Hindlimb muscle (tissue), 1 donor: ENCODE measurements around the gene CCDC159. TPM values are rescaled to one million over a fixed set of nuclear protein-coding genes. Genes with fewer than 3 reads are reported as not detected.
"Not testable (repeated sequence)": the region's sequence is repeated elsewhere in the genome, so short reads cannot be mapped to it uniquely, and the experiment has no call there.

Experiments used
- DNase-seq: peaks from one replicate; pipeline ENCODE4 v3.0.0-alpha.2; 2013
- polyA plus RNA-seq: library from polyadenylated mRNA; unstranded; fragments of 120-200 nt; gene quantifications from one replicate; pipeline ENCODE4 v1.2.1, GENCODE V29; 2013; ENCODE audit not compliant: insufficient read length

CCDC159 gene
- polyA plus RNA-seq, 1 donor: 10.9 TPM

DNA sequence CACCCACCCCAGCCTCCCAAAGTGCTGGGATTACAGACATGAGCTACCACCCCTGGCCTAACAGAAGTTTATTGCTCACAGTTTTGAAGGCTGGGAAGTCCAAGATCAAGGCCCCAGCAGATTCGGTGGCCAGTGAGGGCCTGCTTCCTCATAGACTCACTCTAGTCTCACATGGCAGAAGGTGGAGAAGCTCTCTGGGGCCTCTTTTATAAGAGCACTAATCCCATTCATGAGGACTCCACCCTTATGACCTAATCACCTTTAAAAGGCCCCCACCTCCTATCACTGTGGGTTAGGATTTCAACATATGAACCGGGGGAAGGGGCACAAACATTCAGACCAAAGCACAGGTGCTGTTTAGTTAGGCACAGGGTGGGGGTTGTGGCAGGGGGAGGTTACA is 21.2 kb downstream of the CCDC159 start:
- DNase-seq: no peak

DNA sequence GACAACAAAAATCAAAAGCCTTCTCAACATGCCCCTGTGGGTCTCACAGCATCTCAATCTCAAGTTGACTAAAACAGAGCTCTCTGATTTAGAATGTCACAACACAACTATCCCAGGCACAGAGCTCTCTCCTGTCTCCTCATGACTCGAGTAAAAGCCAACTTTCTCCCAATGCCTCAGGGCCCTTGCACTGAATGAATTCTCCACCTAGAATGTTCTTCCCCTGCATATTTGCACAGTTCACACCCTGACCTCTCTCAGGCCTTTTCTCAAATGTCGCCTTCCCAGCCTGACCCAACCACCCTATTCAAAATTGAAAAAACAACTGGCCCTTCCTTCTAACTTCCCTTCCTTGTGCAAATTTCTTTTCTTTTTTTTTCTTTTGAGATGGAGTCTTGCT is 24.4 kb downstream of the CCDC159 start:
- DNase-seq: no peak

DNA sequence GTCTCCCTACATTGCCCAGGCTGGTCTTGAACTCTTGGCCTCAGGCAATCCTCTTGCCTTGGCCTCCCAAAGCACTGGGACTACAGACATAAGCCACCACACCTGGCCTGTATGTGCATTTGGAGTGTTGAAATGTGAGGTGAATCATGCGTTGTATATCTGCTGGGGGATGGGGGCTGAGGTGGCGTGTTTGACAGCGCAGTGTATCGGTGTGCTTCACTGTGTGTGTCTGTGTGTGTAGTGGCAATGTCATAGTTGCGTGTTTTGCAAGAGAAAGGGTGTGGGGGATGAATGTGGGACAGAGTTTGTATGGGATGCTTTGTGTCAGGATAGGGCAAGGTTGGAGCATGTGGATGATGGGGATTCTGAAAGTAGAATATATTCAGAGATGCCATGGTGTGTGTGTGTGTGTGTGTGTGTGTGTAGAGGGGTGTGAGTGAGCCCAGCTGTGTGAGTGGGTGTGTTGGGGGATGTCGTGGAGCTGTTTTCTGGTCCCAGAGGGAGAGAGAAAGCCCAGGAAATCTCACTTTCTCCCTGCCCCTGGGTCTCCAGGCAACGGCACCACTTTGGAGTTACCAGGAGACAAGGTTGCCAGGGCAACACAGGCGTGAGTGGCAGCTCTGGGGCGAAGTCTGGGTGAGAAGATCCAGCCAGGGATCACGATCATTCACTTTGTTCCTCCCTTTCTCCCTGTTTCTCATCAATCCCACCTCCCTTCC is 27.0 kb downstream of the CCDC159 start:
- no peak for DNase-seq

DNA sequence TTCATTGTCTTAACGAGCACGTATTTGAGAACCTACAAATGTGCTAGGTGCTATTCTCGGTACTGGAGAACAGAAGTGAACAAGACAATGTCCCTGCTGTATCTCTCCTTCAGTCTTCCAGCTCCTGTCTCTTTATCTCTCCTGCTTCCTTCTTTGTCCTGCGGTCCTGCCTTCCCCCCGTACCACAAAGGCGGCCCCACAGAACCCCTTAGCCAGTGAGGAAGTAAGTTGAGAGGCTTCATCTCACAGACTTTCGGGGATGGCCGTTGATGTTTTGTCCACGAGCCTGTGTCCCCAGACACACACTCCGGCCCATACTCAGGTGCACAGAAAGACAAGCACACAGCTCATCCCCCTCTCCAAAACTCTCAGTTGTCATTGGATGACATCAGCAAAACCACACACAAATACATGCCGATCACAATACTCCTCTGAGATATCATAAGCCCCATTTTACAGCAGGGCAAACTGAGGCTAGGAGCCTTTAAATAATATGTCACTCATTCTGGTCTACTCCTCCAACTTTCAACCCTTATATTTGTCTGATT is 27.6 kb downstream of the CCDC159 start:
- no peak for DNase-seq

DNA sequence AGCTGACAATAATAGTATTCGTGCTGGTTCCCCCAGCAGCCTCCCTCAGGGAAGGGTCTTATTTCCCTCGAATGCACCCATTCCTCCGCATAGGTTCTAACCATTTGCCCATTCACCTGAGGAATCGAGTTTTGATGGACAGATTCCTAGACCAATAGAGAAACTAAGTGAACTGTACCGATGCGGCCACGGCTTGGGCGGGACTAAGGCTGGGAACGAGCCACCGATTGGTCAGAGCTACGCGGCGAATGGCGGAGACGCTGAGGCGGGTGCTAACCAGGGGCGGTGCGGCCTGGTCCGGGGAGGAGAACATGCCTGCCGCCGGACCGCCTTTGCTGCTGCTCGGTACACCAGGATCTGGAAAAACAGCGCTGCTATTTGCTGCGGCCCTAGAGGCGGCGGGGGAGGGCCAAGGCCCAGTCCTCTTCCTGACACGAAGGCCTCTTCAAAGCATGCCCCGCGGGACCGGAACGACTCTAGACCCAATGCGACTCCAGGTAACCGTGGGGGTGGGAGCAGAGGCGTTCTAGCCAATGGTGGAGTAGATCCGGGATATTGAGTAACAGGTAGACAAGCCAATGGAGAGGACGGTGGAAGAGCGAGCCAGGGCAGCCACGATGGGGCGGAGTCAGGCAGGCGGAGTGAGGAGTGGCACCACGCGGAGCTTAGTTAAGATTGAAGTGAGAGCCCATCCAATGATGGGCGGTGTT is 28.3 kb downstream of the CCDC159 start, which contains the start of gene SWSAP1:
TSS of gene SWSAP1 (plus strand) at position 234 of the 710 bp plus-strand sequence. CDS start at position 249, 15 bp downstream.
- peak; percentile 99 for DNase-seq

DNA sequence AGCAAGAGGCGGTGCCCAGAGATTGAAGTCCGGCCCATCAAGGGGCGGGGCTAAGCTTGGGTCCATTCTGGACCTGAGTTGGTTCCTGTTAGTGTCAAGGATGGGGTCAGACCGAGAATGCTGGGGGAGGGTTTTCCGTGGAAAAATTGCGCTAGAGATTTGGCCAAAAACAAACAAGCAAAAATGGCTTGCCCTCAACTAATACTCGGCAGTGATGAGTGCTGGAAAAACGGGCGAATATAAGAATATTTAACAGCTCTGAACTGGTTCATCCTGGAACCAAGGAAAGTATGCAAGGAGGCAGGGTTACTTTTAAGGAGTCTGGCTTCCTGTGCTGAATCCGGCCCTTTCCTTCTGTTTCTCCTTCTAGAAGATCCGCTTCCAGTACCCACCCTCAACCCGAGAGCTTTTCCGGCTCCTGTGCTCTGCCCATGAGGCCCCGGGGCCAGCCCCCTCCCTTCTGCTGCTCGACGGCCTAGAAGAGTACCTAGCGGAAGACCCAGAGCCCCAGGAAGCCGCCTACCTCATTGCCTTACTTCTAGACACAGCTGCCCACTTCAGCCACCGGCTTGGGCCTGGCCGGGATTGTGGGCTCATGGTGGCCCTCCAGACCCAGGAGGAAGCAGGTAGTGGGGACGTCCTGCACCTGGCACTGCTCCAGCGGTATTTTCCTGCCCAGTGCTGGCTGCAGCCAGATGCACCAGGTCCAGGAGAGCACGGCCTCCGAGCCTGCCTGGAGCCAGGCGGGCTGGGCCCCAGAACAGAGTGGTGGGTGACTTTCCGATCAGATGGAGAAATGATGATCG is 29.0 kb downstream of the CCDC159 start:
- no peak for DNase-seq

DNA sequence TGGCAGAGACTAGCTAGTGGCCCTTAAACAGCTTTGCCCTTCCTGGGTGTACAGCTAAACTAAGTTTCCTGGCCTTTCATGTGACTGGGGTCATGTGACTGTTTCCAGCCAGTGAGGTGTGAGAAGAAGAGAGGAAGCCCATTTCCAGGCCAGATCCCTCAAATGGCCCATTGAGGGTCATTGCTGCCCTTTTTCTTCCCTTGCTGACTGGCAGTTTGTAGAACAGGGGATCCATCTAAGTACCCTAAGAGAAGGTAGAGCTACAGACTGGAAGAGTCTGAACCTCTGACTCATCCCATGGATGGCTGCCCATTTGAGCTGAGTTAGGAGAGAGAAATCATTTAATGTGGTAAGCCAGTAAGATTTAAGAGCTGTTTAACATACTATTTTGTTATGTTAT is 30.9 kb downstream of the CCDC159 start:
- no peak for DNase-seq

DNA sequence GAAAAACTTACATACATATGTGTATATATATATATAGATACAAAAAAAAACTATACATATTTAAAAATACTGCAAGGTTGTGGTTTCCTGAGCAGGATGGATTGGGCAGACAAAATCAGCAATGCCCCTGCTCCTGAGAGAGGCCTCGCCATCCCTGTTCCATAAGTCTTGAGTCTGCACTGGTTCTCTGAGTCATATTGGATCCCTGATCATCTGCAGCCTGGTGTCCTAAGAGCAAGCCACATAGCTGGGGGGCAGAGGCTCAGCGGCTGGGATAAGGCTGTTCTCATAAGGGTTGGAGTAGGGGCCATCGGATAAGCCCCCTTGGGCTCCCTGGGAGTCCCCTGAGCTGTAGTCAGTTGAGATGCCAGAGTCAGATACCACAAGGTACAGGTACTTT is 31.4 kb downstream of the CCDC159 start:
- DNase-seq: no peak

DNA sequence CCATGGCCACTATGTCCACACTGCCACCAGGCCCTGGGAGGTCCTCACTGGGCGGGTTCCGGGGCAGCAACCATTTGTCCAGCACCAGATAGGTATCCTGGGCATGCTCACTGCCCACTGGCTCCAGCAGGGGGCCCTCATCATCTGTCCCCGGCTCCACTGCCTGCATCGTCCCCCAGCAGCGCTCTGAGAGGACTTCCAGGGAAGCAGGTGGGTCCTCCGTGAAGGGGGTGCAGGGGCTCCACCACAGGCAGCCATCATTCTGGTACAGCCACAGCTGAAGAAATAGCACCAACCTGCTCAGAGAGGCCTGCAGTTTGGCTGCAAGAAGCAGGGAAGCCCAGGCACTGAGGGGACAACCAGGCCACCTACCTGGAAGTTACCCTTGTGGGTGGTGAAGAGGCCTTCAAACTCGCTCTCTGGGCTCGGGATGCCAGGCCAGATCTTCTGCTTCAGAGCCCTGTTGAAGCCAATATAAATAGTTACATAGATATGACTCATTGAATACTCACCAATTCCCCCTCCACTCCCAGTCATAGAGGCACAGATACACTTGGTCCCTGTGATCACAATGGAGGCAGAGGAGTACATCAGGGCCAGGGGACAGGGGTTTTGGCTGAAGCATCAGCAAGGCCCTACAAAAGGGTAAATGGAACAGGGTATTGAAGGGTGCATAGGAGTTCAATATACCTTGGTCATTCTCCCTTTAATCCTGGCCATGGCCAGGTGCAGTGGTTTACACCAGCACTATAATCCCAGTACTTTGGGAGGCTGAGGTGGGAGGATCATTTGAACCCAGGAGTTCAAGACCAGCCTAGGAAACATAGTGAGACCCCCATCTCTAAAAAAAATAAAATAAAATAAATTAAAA is 32.2 kb downstream of the CCDC159 start:
- DNase-seq: no peak

DNA sequence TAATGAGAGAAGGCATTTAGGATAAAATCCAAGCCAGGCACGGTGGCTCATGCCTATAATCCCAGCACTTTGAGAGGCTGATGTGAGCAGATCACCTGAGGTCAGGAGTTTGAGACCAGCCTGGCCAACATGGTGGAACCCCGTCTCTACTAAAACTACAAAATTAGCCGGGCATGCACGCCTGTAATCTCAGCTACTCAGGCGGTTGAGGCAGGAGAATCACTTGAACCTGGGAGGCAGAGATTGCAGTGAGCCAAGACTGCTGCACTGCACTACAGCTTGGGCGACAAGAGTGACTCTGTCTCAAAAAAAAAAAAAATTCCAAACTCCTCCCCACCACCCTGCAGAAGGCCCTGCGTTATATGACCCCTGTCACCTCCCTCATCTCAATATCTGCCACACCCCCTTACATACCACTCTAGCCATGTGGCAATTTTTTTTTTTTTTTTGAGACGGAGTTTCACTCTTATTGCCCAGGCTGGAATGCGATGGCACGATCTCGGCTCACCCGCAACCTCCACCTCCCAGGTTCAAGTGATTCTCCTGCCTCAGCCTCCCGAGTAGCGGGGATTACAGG is 33.0 kb downstream of the CCDC159 start:
- DNase-seq: not testable (repeated sequence)

DNA sequence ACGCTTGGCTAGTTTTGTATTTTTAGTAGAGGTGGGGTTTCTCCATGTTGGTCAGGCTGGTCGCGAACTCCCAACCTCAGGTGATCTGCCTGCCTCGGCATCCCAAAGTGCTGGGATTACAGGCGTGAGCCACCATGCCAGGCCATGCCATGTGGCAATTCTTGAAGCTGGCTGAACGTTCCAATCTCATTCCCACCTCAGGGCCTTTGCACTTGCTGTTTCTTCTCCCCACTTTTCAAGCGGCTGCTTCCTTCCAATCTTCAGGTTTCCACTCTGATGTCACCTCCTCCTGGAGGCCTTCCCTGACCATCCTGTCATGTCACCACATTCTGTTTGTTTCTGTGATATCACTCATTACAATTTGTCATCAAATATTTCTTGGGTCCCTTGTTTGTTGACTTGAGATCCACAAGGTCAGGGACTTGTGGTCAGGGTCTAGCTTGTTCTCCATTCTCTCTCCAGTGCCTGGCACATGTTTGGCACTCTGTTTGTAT is 33.6 kb downstream of the CCDC159 start:
- no peak for DNase-seq

DNA sequence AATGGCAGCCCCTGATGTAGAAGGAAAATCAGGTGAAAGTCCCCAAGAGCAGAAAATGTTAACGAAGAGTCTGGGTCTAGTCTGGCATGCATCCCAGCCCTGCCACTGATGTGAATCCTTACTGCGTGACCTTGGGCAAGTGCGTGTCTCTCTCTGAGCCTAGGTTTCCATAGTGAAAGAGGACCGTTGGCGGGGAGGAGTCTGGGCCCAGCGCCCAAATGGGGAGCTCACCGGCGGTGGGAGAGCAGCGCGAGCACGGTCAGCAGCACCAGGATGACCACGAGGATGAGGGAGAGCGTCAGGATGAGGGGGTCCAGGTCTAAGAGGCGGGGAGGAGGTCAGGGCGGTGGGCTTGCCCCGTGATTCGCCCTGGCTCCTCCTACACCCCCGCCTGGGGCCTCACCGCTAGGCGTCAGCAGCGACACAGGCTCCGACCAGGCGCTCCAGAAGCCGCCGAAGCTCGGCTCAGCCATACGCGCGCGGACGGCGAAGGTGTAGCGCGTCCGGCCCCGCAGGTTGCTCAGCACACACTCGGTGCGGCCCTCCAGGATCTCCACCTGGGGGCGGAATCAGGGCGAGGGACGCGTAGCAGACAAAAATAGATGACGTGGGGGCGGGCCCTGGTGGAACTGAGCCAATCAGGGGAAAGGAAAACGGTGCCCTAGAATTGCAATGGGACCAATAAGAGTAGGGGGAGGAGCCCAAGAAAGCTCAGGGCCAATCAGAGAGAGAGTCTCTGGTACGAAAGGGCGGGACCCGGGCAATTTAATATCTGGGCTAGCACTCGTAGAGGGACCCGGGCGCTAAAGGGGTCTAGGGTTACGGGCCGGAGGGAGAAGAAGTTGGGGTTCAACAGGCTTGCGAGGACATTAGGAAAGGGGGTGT is 34.6 kb downstream of the CCDC159 start:
- DNase-seq: peak; percentile 95

DNA sequence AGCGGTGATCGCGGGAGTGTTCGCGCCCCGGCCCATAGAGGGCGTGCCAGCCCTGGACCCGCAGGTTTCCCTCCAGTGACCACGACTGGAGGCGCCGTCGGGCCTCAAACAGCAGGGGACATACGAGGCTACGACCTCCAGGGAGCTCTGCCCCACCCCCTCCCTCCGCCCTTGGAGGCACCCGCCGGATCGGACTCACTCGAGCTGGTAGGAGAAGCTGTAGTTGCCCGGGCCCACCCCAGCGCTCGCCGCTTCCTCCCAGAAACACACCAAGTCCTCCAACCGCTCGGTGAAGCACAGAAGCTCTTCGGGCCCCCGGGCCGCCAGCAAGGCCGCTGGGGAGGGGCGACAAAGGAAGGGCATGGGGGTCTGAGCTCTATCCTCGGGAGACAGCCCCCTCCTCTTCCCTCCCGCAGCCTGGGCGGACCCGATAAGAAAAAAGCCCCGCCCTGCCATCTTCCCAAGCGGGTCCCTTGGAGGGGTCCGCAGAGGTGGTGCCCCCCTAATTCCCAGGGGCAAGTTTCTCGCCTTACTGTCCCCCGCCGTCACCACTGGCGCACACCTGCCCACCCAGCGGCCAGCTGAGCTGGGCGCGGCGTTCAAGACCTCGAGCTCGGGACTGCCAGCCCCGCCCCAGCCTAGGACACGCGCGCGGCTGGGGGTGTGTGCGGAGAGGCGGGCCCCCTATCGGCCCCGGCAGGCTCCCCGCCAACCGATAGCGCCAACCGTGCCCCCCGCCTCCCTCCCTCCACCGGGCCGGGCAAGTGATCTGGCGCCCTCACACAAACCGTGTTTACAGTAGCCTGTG is 36.8 kb downstream of the CCDC159 start:
- DNase-seq: no peak

DNA sequence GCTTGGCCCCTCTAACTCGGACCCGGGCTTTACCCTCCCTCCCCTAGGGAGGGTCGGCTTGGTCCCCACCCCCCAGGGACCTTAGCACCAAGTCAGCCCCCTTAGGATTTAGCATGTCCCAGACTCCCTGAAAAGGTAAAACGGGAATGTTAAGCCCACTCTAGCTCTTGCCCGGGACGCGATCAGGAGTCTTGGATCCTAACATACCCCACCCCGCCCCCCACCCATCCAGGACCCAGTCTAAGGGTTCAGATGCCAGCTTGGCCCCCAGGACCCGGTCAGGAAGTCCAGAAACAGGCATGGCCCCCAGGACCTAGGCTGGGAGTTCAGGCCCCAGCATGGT is 37.4 kb downstream of the CCDC159 start:
- no peak for DNase-seq

DNA sequence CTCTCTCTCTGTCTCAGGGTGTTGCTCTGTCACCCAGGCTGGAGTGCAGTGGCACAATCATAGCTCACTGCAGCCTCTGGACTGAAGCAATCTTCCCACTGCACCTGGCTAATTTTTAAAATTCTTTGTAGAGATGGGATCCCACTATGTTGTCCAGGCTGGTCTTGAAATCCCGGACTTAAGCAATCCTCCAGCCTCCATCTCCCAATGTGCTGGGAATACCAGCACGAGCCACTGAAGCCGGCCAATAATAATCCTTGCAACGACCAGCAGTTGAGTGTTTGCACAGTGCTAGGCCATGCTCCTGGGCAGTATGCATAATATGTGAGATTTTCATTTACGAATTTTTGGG is 38.4 kb downstream of the CCDC159 start:
- no peak for DNase-seq

DNA sequence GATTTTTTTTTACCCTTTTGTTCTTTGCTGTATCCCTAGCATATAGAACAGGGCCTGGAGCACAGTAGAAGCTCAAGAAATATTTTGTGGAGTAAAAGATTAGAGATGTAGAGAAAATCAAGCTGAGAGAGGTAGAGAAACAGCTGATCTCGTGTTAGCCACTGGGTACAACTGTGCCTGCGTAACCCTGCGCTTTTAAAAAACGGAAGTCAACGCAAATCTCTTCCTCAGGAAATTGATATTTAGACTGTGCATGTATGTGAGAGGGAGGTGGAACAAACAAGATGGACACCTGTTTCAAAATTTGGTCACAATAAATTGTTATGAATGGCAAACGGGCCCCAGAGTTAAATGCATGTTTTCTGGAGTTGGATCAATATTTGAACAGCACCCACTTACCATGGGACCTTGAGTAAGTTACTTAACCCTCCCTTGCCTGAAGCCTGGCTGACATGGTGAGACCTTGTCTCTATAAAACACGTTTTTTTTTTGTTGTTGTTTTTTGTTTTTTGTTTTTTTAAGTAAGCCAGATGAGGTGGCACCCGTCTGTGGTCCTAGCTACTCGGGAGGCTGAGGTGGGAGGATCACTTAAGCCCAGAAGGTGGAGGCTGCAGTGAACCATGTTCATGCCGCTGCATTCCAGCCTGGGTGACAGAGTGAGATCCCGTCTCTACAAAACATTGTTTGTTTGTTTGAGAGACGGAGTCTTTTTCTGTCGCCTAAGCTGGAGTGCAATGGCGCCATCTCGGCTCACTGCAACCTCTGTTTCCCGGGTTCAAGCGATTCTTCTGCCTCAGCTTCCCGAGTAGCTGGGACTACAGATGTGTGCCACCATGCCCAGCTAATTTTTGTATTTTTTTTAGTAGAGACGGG is 41.1 kb downstream of the CCDC159 start:
- DNase-seq: no peak

DNA sequence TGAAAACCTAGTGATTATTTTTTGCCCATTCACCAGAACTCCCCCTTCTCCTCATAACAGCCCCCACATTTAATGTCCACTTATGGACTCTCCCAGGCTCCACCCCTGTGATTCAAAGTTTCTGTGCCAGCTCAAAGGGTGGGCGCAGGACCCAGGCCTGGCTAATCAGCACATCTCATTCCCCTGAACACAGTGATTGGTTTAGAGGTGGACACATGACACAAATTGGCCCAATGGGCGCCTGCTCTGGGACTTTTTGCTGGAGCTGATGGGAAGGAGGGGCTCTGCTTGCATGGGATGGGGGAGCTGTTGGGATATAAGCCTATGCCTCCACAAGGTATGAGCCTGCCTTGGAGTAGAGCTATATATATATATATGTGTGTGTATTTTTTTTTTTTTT is 44.0 kb downstream of the CCDC159 start:
- DNase-seq: no peak

DNA sequence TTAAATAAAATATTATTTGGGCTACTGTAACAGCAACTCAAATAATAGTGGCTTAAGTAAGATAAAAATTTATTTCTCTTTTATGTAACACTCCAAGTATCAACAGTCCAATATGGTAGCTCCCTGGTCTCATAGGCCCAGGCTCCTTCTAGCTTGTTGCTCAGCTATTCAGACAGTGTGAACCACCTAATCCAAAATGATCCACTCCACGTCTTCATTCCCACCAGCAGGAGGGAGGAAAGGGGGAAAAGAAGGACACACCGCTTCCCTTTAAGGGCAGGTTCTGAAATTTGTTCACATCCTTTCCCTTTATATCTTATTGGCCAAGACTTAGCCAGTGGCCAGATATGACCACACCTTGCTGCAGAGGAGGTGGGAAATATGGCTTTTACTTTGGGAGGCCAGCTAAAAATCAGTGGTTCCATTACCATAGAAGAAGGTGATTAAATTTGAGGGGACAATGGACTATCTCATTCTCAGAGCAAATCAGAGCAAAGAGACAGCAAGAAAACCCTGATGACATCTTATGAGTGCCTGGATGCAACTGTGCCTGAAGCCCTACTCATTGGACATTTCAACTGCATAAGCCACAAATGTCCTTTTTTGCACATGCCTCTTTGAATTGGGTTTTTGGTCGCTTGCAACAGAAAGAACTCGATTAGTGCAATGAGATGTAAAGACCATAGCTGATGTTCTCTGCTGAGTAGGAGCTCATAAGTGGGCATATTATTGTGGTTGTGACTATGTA is 44.8 kb downstream of the CCDC159 start:
- no peak for DNase-seq
